Hepatocyte (in vitro differentiated cells): Measurements from ENCODE around the gene RASAL3.

Experiments
- EZH2 ChIP-seq: fragments of 200-600 bp; sonication (generic); IDR thresholded peaks from 2 replicates; pipeline ENCODE4 v1.6.1; 2016; ENCODE audit warnings: antibody characterized with exemption, mild to moderate bottlenecking, borderline replicate concordance
- EZH2phosphoT487 ChIP-seq: fragments of 200-600 bp; sonication (generic); IDR thresholded peaks from one replicate; pipeline ENCODE4 v1.6.1; 2018; ENCODE audit warnings: antibody characterized with exemption, mild to moderate bottlenecking, low read depth, moderate library complexity; ENCODE audit not compliant: unreplicated experiment, severe bottlenecking
- TF ChIP-seq, protein P1 (sequence below): fragments of 200-600 bp; sonication (generic); IDR thresholded peaks from 2 replicates; pipeline ENCODE4 v1.5.1; 2016; ENCODE audit warnings: antibody characterized with exemption, mild to moderate bottlenecking; ENCODE audit not compliant: poor library complexity

GRCh38 chr19:15476325-15476724 lies 12.0 kb upstream of the RASAL3 start:
- TF ChIP-seq, protein P1, sequence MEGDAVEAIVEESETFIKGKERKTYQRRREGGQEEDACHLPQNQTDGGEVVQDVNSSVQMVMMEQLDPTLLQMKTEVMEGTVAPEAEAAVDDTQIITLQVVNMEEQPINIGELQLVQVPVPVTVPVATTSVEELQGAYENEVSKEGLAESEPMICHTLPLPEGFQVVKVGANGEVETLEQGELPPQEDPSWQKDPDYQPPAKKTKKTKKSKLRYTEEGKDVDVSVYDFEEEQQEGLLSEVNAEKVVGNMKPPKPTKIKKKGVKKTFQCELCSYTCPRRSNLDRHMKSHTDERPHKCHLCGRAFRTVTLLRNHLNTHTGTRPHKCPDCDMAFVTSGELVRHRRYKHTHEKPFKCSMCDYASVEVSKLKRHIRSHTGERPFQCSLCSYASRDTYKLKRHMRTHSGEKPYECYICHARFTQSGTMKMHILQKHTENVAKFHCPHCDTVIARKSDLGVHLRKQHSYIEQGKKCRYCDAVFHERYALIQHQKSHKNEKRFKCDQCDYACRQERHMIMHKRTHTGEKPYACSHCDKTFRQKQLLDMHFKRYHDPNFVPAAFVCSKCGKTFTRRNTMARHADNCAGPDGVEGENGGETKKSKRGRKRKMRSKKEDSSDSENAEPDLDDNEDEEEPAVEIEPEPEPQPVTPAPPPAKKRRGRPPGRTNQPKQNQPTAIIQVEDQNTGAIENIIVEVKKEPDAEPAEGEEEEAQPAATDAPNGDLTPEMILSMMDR: no peak
- TF ChIP-seq EZH2phosphoT487 (no peak), EZH2 (no peak)
